ENCODE data around the gene AREG. TPM values are rescaled to one million over a fixed set of nuclear protein-coding genes. Genes with fewer than 3 reads are reported as not detected.

The AREG gene
- total and polyA plus RNA-seq, 2 of the 4 experiments (the other 2 are of a cell fraction): 0.17 to 0.18 TPM

DNA sequence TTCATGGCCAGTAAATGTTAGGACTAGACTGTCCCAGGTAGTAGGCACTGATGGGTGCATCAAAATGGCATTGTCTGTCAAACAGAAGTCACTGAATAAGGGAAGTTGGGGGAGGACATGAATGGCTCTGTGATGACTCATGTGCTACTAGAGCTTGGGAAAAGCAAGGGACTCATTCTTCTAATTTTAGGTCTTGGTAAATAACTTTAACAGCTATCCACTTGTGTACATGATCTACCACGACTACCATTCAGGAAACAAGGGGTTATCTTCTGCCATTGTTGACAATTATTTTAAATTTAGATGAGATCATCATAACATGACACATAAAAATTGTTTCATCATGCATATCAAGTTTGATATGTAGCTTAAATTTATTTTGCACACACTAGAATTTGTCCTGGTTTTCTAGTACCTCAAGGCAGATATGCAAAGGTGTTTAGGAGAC is 6.3 kb downstream of the AREG start:
- Histone ChIP-seq H4K5ac (ENCODE audit: low read depth, low read length) (no peak overlapping the region), H4K91ac (ENCODE audit: insufficient read depth, low read depth, low read length) (peak overlapping the region; percentile 49; the same call in 1 of the 2 replicates), H3K4ac (ENCODE audit: low read depth, low read length) (peak overlapping the region; percentile 47; the same call in 1 of the 2 replicates), H3K56ac (ENCODE audit: extremely low read depth, insufficient read depth, low read length) (no peak overlapping the region), H2BK5ac (ENCODE audit: low read depth, low read length, poor library complexity, severe bottlenecking) (peak overlapping the region; percentile 53), H2AFZ (replicated peaks; ENCODE audit: low read length, poor library complexity) (no peak overlapping the region), H3K27me3 (ENCODE audit: control insufficient read depth, insufficient read depth, low read length) (no peaks in the 10 kb centered on the region), H2AK5ac (ENCODE audit: low read depth, low read length) (peak overlapping the region; percentile 89), H3K79me1 (ENCODE audit: low read depth in 1 of 2, low read length in 2 of 2) (peaks cover 0 to 3% of the 10 kb centered on the region in 2 experiments; a peak in 1 of 4 replicates), H3K4me2 (ENCODE audit: low read depth, low read length) (peak overlapping the region; percentile 18; the same call in 1 of the 2 replicates), H3K9me1 (ENCODE audit: insufficient read depth, low read length) (peaks cover 5% of the 10 kb centered on the region; the same call in 1 of the 2 replicates), H3K9ac (ENCODE audit: low read depth, low read length) (no peak overlapping the region), H2AK9ac (replicated peaks; ENCODE audit: low read depth, low read length, poor library complexity) (no peak overlapping the region), H2BK120ac (ENCODE audit: low read depth, low read length) (peak overlapping the region; percentile 55; the same call in 1 of the 2 replicates), H3K4me1 (ENCODE audit: control insufficient read depth, insufficient read depth, low read length) (peaks cover 3% of the 10 kb centered on the region; the same call in 1 of the 2 replicates), H3K23ac (ENCODE audit: low read depth, low read length) (no peak overlapping the region), H2BK15ac (ENCODE audit: low read depth, low read length) (peak overlapping the region; percentile 40; the same call in 1 of the 3 replicates), H3K4me3 (ENCODE audit: insufficient read depth, low read depth, low read length) (no peak overlapping the region), H3K18ac (ENCODE audit: low read depth, low read length) (no peak overlapping the region), H2BK20ac (ENCODE audit: low read depth, low read length) (peak overlapping the region; percentile 52; the same call in 1 of the 2 replicates), H3K14ac (replicated peaks; ENCODE audit: low read depth, low read length) (peak overlapping the region; percentile 12; the same call in 1 of the 2 replicates), H3K9me3 (ENCODE audit: control insufficient read depth, insufficient read depth, low read length) (no peaks in the 10 kb centered on the region), H3K27ac (ENCODE audit: insufficient read depth, low read length) (peak overlapping the region; percentile 11; the same call in 1 of the 2 replicates), H4K20me1 (ENCODE audit: insufficient read depth, low read length) (no peaks in the 10 kb centered on the region), H4K8ac (ENCODE audit: low read depth in 2 of 2, low read length in 2 of 2) (peak overlapping the region in 1 of 2 experiments; percentile 13; a peak in 1 of 4 replicates), H3K36me3 (ENCODE audit: control insufficient read depth, insufficient read depth, low read length) (peaks cover 2% of the 10 kb centered on the region; the same call in 1 of the 2 replicates)
- in situ Hi-C loops (cut with MboI; ENCODE audit: low sequenced_read_pairs) (no loop called here), dilution Hi-C loops (cut with HindIII; ENCODE audit: low sequenced_read_pairs, unreplicated experiment) (no loop called here), intact Hi-C loops (cut with micrococcal nuclease) (no loop called here)
- ATAC-seq (ENCODE audit: low read depth) (peak; percentile 75), DNase-seq (peak; percentile 71)
- ChIA-PET CTCF (interaction anchor here (0.6 kb wide), 1 partner anchor 1294 kb away, joined by 4 read pairs; no protein-coding TSS in a partner anchor), POLR2A (ENCODE audit: unreplicated experiment) (interaction anchor here (0.9 kb wide), 1 partner anchor 22 kb away, joined by 3 read pairs; no protein-coding TSS in a partner anchor)
- TF ChIP-seq RAD21 (IDR thresholded peaks at IDR 0.05; ENCODE audit: low read length) (no peak), FOS (IDR thresholded peaks at IDR 0.05; ENCODE audit: low read depth, low read length) (peak; percentile 59)
- no CpG with 5 or more reads among the region's 1 CpG for WGBS, 2 experiments (ENCODE audit: extremely low coverage in 2 of 2, insufficient read length in 1 of 2)
- no TSS peak for BruUV-seq (replicated peaks)

Data from IMR-90 (cell line).